GM20431 (cell line): ENCODE results near the gene MYDGF.

Experiments
- in situ Hi-C: fragments of 300-500 bp; cut with MseI, MboI; formaldehyde crosslinking; loops from one replicate; pipeline ENCODE4 v1.15.0; 2020; ENCODE audit warnings: low sequenced_read_pairs; ENCODE audit not compliant: unreplicated experiment

The MYDGF gene

GRCh38 chr19:4649392-4650047 lies 20.6 kb downstream of the MYDGF start:
- in situ Hi-C loops, result no loop called here

DNA sequence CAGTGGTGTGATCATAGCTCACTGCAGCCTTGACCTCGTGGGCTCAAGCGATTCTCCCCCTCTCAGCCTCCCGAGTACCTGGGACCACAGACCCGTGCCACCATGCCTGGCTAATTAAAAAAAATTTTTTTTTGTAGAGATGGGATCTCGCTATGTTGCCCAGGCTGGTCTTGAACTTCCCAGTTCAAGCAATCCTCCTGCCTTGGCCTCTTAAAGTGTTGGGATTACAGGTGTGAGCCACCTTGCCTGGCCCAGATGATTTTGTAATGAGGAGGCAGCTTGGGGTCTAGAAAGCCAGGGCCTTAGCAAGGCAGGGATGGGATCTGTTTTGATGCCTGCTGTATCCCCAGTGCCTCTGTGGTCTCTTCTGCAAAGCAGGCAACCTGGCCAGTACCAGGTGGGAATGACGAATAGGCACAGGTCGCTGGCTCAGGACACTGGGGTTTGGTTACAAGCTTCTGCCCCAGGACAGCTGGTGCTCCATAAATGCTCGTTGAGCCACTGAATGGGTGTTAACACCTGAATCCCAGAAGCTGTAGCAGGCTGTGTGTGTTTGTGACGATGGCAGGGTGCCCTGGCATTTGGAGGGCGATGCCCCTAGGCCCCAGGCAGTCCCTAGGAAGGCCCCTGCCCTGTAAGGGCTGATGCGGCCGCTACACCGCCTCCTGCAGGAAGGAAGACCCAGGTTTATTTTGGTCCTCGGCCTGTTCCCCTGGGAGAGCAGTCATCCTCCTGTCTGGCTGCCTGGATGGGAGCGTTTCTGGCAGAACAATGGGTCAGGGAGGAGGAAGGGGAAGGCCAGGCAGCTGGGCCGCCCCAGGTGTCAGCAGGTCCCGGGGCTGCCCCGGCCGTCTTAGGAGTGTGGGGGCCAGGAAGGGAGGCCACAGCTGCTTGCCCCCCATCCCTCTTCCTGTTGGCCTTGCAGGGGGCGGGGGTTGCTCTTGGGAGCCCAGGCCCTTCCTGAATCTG lies 22.2 kb downstream of the MYDGF start:
- in situ Hi-C loops, result no loop called here

GRCh38 chr19:4645718-4646117 lies 24.4 kb downstream of the MYDGF start:
- in situ Hi-C loops, result no loop called here

GRCh38 chr19:4642625-4643024 lies 27.5 kb downstream of the MYDGF start:
- in situ Hi-C loops, result no loop called here

GRCh38 chr19:4641132-4641531 lies 29.0 kb downstream of the MYDGF start:
- in situ Hi-C loops, result no loop called here

DNA sequence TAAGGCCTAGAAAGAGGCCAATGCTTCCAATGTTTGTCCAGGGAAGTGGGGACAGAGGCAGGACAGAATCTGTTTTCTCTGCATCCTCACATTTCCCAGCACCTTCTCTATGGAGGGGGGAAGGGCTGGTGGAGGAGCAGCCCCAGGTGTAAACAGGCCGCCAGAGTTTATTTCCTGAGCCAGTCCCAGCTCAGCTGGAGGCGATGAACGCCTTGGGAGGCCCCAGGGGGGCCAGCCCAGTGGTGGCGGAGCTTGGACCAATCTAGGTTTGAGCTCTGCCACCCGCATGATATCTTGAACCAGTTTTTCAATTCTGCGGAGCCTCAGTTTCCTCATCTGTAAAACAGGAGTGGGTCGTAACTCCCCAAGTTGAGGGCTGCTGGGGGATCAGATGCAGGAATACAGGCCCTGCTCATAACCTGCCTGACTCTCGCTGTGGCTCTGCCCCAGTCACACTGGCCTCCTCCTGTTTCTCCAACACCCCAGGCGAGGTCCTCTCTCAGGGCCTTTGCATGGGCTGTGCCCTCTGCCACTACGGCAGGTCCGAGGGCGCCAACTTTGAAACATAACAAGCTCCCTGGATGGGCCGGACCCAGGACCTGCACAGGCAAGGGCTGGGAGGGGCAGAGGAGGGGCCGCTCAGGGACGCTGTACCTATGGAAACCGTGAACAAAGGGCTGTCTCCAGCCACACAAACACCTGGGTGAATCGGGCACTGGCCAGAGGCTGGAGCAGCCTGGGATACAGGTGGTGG lies 29.7 kb downstream of the MYDGF start:
- in situ Hi-C loops, result no loop called here

DNA sequence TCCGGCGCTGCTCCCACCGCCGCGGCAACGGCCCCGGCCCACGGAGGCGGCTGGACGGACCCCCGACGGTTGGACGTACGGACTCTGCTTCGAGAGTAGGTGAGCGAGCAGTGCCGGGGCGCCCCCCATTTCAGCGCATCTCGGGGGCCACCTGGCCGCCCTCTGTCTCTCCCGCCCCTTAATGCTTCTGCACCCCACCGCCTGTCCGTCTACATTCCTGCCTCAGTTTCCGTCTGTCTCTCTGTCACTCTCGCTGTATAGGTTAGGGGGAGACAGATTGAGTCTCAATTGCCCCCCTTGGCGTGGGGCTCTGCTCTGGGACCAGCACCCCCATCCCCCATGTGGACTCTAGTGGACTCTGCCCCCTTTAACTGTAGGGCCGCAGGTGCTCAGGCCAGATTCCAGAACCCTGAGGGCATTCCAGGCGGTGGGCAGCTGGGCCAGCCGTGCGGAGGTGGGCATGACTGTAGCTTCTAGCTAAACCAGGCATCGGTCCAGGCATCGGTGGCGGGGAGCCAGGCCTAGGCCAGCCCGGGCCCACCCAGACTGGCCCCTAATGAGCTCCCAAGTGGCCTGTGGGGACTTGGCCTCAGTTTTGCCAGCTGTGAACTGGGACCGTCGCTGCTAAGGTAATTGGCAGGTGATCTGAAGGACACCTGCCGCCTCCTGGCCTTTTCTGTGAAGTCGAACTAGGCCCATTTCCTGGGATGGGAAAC lies 30.5 kb downstream of the MYDGF start:
- in situ Hi-C loops, result loop anchor here (10.0 kb wide), 1 partner anchor 65 kb away; no protein-coding TSS in a partner anchor

GRCh38 chr19:4638828-4639530 lies 31.2 kb downstream of the MYDGF start, which contains the start of gene TNFAIP8L1:
TSS of gene TNFAIP8L1 (plus strand) at chr19:4639516. CDS start at chr19:4651870, 12,354 bp downstream.
- in situ Hi-C loops, result loop anchor here (10.0 kb wide), 1 partner anchor 64 kb away; no protein-coding TSS in a partner anchor

DNA sequence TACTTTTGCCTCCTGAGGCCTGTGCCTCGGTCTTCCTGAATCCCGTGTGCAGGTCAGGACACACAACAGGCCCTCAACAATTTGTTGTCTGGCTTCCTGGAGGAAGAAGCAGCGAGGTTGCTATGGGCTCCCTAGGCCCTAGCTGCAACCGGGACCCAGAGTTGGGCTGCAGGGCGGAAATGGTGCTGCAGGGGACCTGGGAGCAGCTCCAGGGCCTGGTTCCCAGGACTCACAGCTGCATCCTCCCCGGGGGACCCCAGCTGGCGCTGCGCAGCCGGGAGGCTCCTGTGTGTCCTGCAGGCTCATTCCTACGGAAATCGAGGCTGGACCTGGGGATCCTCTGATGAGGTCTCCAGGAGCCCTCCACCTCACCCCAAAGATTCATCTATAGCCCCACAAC lies 31.8 kb downstream of the MYDGF start:
- in situ Hi-C loops, result loop anchor here (10.0 kb wide), 1 partner anchor 64 kb away; no protein-coding TSS in a partner anchor

DNA sequence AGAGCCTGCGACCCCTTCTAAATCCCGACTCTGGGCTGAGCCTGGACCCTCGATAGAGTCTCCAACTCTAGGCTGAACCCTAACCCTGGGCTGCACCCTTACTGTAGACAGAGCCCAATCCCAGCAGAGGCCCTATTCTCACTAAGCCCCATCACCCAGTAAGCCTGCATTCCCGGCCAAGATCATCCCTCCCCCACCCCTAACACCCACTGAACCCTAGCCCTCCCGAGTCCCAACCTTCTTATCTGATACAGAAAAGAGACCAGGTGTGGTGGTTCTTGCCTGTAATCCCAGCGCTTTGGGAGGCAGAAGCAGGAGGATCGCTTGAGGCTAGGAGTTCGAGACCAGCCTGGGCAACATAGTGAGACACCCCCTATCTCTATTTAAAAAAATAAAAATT lies 33.4 kb downstream of the MYDGF start:
- in situ Hi-C loops, result loop anchor here (10.0 kb wide), 1 partner anchor 62 kb away; no protein-coding TSS in a partner anchor

GRCh38 chr19:4636151-4636717 lies 33.9 kb downstream of the MYDGF start:
- in situ Hi-C loops, result loop anchor here (10.0 kb wide), 1 partner anchor 61 kb away; no protein-coding TSS in a partner anchor

- in situ Hi-C loops, result loop anchor here (10.0 kb wide), 1 partner anchor 61 kb away; no protein-coding TSS in a partner anchor
Observed at GRCh38 chr19:4635754-4636116, 34.4 kb downstream of the MYDGF start.

- in situ Hi-C loops, result loop anchor here (10.0 kb wide), 1 partner anchor 59 kb away; no protein-coding TSS in a partner anchor
Observed at GRCh38 chr19:4633140-4633967, 36.8 kb downstream of the MYDGF start.

DNA sequence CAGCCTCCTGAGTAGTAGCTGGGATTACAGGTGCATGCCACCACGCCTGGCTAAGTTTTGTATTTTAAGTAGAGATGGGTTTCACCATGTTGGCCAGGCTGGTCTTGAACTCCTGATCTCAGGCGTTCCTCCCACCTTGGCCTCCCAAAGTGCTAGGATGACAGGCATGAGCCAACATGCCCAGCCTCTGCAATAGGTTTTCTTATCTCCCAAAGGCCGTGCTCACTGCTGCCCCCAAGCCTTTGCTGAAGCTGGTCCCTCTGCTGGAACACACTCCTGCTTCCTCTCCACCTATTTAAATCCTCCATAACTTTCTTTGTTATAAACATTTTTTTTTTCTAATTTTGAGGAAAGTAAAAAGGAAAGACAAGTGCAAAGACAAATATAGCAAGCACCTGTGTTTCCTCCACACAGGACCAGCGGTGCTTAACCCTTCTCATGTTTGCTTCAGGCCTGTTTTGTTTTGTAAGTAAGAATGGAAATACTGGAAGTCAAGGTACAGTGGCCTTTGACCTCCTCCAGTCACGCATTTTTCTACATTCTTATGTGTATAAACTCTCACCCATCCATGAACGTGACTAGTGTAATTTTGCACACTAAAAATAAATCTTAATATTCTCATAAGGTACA lies 45.3 kb downstream of the MYDGF start:
- in situ Hi-C loops, result no loop called here

DNA sequence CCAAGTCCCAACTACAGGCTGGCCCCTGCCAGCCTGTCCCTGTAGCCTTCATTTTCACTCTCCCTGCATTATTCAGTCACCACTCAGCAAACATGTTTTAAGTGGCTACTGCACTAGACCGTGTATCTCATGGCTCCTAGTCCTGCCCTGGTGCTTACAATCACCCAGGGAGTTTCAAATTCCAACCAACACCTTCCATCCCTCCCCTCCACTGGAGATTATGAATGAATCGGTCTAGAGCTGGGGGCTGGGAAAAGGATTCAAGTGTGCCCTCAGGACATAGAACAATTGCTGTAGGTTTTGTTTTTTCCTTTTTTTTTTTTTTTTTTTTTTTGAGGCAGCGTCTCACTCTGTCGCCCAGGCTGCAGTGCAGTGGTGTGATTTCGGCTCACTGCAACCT lies 45.8 kb downstream of the MYDGF start:
- in situ Hi-C loops, result no loop called here

DNA sequence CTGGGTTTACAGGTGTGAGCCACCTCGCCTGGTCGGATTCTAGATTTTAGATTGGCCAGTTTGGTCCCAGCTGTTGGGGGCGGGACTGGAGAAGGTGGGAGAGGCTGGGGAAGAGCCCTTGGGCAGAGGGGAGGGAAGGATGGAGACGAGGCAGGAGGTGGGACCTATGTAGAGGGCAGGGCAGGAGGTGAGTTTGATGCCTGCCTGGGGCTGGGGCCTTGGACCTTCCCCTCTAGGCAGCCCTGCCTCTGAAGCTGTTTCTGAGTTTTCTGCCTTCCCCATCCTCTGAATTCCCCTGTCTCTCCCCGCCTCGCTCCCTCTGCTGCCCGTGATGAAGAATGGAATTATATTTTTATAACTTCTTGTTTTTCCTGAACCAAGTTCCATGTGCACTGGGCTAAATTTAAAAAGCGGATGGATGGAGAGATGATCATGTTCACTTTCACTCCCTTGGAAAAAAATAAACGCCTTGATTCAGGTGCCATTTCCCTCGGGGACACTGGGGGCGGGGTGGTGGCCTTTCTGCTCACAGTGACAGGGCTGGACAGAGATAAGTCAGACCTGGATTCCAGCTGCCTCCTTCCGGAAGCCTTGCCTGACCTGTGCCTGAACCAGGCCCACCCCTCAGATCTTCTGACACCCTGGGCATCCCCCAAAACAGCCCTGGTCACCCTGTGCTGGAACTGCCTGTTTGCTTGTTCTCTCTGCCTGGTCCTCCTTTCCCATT lies 47.3 kb downstream of the MYDGF start:
- in situ Hi-C loops, result no loop called here

GRCh38 chr19:4620675-4621074 lies 49.5 kb downstream of the MYDGF start:
- in situ Hi-C loops, result no loop called here
